SK-N-MC (cell line): ENCODE results near the gene EPHA3.

ENCODE experiments used
- EZH2 ChIP-seq: fragments of 200-600 bp; sonication (generic); IDR thresholded peaks from one replicate; pipeline ENCODE4 v1.6.1; 2017; ENCODE audit warnings: antibody characterized with exemption
- POLR2AphosphoS5 ChIP-seq: IDR thresholded peaks from 2 replicates; pipeline ENCODE4 v1.6.1; 2012; ENCODE audit warnings: mild to moderate bottlenecking, low read depth, low read length, borderline replicate concordance

GRCh38 chr3:89358281-89358680 is 250.9 kb downstream of the EPHA3 start:
- no peak for TF ChIP-seq POLR2AphosphoS5
- no peak for TF ChIP-seq EZH2
